ENCODE results near the gene FAM227B. TPM values are rescaled to one million over a fixed set of nuclear protein-coding genes. Genes with fewer than 3 reads are reported as not detected.
"Not testable (repeated sequence)": the region's sequence is repeated elsewhere in the genome, so short reads cannot be mapped to it uniquely, and the experiment has no call there.

The FAM227B gene
- total and polyA plus RNA-seq, 3 experiments from 2014 or later: 4.9 to 20.4 (median 5.6) TPM

DNA sequence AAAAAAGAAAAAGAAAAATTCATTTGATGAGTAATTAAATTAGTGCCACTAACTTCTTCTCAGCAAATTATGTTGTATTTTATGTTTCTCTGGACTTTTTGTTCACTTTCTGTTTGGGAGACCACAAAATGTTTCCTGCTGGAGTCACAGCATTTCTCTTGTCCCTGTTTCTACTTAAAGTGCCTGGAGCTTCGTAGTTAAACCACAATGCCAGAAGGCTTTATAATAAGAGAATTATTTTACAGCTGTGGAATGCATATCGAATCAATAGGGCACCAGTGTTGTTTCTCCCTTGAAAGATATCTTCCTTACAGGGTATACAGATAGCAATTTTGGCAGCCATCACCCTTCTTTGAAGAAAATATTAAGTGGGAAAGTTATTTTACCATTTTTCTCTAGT, 3.4 kb upstream of the FAM227B start:
- H3K27me3 ChIP-seq (ENCODE audit: insufficient read depth, low read length, poor library complexity, severe bottlenecking): no peaks in the 10 kb centered on the region
- Mint-ChIP-seq H3K27ac (peak overlapping the region in 3 of 8 donors; percentile 7 to 27 (median 18)), H3K4me1 (peaks cover 35 to 54% (median 43%) of the 10 kb centered on the region in 3 donors), H3K27me3 (peaks cover 0 to 1% of the 10 kb centered on the region in 2 donors), H3K9me3 (peaks cover 0 to 5% (median 0%) of the 10 kb centered on the region in 5 donors), H3K36me3 (peaks cover 7 to 28% (median 12%) of the 10 kb centered on the region in 3 donors), H3K4me3 (peak overlapping the region in 1 of 7 donors; percentile 25)
- CTCF ChIA-PET: no interaction called here
- H3K9me3 ChIP-seq (ENCODE audit: low read length): peaks cover 3% of the 10 kb centered on the region
- no peak for DNase-seq
- H3K36me3 ChIP-seq (ENCODE audit: insufficient read depth, low read length): peaks cover 5% of the 10 kb centered on the region
- POLR2A ChIA-PET: no interaction called here
- H3K4me3 ChIP-seq (ENCODE audit: low read length): no peak overlapping the region
- H3K4me1 ChIP-seq (ENCODE audit: insufficient read depth, low read length): peaks cover 18% of the 10 kb centered on the region
- H3K27ac ChIP-seq (ENCODE audit: low read depth, low read length): no peak overlapping the region

DNA sequence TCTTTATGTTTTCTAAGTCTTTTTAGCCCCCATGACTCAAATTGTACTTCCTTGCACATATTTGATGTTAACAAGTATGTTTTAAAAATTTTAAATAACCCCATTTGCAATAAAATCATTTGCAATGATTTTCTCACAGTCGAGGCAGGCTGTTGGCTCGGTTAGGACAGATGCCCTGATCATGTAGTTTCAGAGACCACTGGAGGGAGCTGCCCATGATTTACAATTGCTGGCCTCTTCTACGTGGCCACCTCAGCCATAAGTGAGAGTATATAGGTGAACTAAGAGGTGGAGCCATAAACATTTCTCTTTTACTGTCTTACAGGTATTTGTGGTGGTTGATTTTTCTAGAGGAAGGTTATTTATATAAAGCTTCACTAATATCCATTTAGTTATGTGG, 1.9 kb upstream of the FAM227B start:
- CTCF ChIA-PET: no interaction called here
- POLR2A ChIA-PET: no interaction called here
- peaks cover 41 to 55% (median 48%) of the 10 kb centered on the region in 3 donors for H3K4me1 Mint-ChIP-seq
- peaks cover 0 to 1% of the 10 kb centered on the region in 2 donors for H3K27me3 Mint-ChIP-seq
- H3K4me3 Mint-ChIP-seq: peak overlapping the region in 3 of 7 donors; percentile 21 to 48 (median 45)
- peaks cover 0 to 5% (median 0%) of the 10 kb centered on the region in 5 donors for H3K9me3 Mint-ChIP-seq
- no peaks in the 10 kb centered on the region for H3K27me3 ChIP-seq (ENCODE audit: insufficient read depth, low read length, poor library complexity, severe bottlenecking)
- DNase-seq: no peak
- H3K4me3 ChIP-seq (ENCODE audit: low read length): no peak overlapping the region
- peaks cover 9 to 25% (median 12%) of the 10 kb centered on the region in 3 donors for H3K36me3 Mint-ChIP-seq
- peaks cover 18% of the 10 kb centered on the region for H3K4me1 ChIP-seq (ENCODE audit: insufficient read depth, low read length)
- H3K27ac ChIP-seq (ENCODE audit: low read depth, low read length): no peak overlapping the region
- H3K9me3 ChIP-seq (ENCODE audit: low read length): peaks cover 3% of the 10 kb centered on the region
- H3K36me3 ChIP-seq (ENCODE audit: insufficient read depth, low read length): peaks cover 5% of the 10 kb centered on the region
- peak overlapping the region in 4 of 8 donors; percentile 42 to 96 (median 70) for H3K27ac Mint-ChIP-seq

DNA sequence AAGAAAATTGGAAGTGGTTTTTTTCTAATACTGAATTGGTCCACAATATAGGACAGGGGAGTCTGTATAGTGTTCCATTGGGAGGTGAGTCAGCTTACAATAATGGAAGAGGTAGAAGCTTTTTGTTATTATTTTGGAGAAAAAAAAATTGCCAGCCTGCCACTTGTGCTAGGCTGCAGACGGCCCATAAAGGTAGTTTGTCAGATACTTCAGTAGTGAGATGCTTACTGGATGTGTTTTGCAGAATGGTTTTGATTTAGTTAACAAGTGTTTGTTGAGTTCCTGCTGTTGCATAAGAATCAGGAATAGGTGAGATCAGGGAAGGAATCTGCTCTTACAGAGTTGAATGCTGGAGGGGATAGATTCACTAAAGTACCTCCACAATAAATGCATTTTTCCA, 1.3 kb upstream of the FAM227B start:
- peaks cover 9 to 25% (median 13%) of the 10 kb centered on the region in 3 donors for H3K36me3 Mint-ChIP-seq
- peaks cover 18% of the 10 kb centered on the region for H3K4me1 ChIP-seq (ENCODE audit: insufficient read depth, low read length)
- H3K4me1 Mint-ChIP-seq: peaks cover 41 to 55% (median 48%) of the 10 kb centered on the region in 3 donors
- peak overlapping the region; percentile 93 to 99 (median 95) for H3K4me3 Mint-ChIP-seq
- peaks cover 3% of the 10 kb centered on the region for H3K9me3 ChIP-seq (ENCODE audit: low read length)
- H3K4me3 ChIP-seq (ENCODE audit: low read length): peak overlapping the region; percentile 79
- DNase-seq: no peak
- peaks cover 0 to 5% (median 0%) of the 10 kb centered on the region in 5 donors for H3K9me3 Mint-ChIP-seq
- peak overlapping the region; percentile 95 for H3K27ac ChIP-seq (ENCODE audit: low read depth, low read length)
- POLR2A ChIA-PET: no interaction called here
- peak overlapping the region in 7 of 8 donors; percentile 22 to 99 (median 98) for H3K27ac Mint-ChIP-seq
- CTCF ChIA-PET: no interaction called here
- H3K27me3 ChIP-seq (ENCODE audit: insufficient read depth, low read length, poor library complexity, severe bottlenecking): no peaks in the 10 kb centered on the region
- peaks cover 5% of the 10 kb centered on the region for H3K36me3 ChIP-seq (ENCODE audit: insufficient read depth, low read length)
- H3K27me3 Mint-ChIP-seq: peaks cover 0 to 1% of the 10 kb centered on the region in 2 donors

DNA sequence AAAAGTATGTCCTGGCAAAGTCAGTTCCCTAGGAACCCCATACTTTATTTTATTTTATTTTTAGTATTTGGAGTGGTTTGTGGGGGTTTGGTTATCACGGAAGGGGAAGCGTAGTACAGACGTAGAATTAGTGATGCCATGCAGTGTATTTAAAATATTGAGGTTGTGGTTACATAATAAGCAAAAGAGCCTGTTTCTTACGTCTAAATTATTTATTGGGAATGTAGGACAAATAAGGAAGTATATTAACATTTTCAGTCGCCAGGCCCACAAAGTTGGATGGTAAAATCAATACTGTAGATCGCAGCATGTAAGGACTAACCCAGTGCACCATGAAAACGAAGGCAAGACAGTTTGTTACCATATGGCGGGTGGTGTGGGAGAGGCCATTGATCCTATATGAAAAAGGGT, 788 bp upstream of the FAM227B start:
- H3K9me3 ChIP-seq (ENCODE audit: low read length): peaks cover 3% of the 10 kb centered on the region
- peak overlapping the region; percentile 79 for H3K4me3 ChIP-seq (ENCODE audit: low read length)
- H3K4me3 Mint-ChIP-seq: peak overlapping the region; percentile 93 to 99 (median 95)
- H3K9me3 Mint-ChIP-seq: peaks cover 0 to 7% (median 2%) of the 10 kb centered on the region in 5 donors
- peak overlapping the region; percentile 95 for H3K27ac ChIP-seq (ENCODE audit: low read depth, low read length)
- peaks cover 11 to 25% (median 16%) of the 10 kb centered on the region in 3 donors for H3K36me3 Mint-ChIP-seq
- DNase-seq: no peak
- H3K36me3 ChIP-seq (ENCODE audit: insufficient read depth, low read length): peaks cover 5% of the 10 kb centered on the region
- ChIA-PET CTCF (no interaction called here), POLR2A (interaction anchor here (0.5 to 1.1 kb wide), 7 partner anchors 112 to 810 kb away, joined by 4 to 7 read pairs (median 5); partner anchors contain the start of genes CEP152, COPS2 and EID1)
- H3K4me1 Mint-ChIP-seq: peaks cover 41 to 55% (median 48%) of the 10 kb centered on the region in 3 donors
- H3K4me1 ChIP-seq (ENCODE audit: insufficient read depth, low read length): peaks cover 18% of the 10 kb centered on the region
- H3K27ac Mint-ChIP-seq: peak overlapping the region; percentile 16 to 99 (median 98)
- no peaks in the 10 kb centered on the region for H3K27me3 ChIP-seq (ENCODE audit: insufficient read depth, low read length, poor library complexity, severe bottlenecking)
- peaks cover 0 to 1% of the 10 kb centered on the region in 2 donors for H3K27me3 Mint-ChIP-seq

DNA sequence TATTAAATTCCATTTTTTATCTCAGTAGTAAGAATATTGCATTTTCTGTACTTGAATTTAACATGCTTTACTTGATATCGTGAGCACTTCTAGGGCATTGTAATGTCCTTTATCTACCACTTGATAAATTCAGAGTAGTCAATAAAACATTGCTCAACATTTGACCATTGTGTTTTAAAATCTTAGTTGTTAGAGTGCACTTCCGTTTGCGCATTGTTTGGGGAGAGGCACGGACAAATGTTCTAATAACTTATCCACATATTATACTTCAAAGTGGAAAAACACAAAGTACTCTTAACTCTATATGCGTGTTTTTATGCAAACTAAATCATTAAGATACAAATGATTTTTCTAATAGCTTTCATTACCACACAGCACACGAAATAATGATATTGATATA, 419 bp downstream of the FAM227B start:
- Histone ChIP-seq H3K9me3 (ENCODE audit: low read length) (no peaks in the 10 kb centered on the region), H3K36me3 (ENCODE audit: insufficient read depth, low read length) (no peaks in the 10 kb centered on the region), H3K4me1 (ENCODE audit: insufficient read depth, low read length) (peaks cover 18% of the 10 kb centered on the region), H3K4me3 (ENCODE audit: low read length) (peak overlapping the region; percentile 86), H3K27ac (ENCODE audit: low read depth, low read length) (peak overlapping the region; percentile 95), H3K27me3 (ENCODE audit: insufficient read depth, low read length, poor library complexity, severe bottlenecking) (no peaks in the 10 kb centered on the region)
- Mint-ChIP-seq H3K27me3 (peaks cover 0 to 1% of the 10 kb centered on the region in 2 donors), H3K27ac (peak overlapping the region; percentile 96 to 99 (median 99)), H3K9me3 (peaks cover 4 to 10% (median 6%) of the 10 kb centered on the region in 5 donors), H3K4me1 (peaks cover 39 to 50% (median 48%) of the 10 kb centered on the region in 3 donors), H3K36me3 (peaks cover 7 to 26% (median 18%) of the 10 kb centered on the region in 3 donors), H3K4me3 (peak overlapping the region; percentile 93 to 99 (median 95))
- DNase-seq: peak in 1 of 5 donors; percentile 14
- ChIA-PET CTCF (no interaction called here), POLR2A (interaction anchor here (0.6 to 1.1 kb wide), 5 partner anchors 465 to 809 kb away, joined by 3 to 7 read pairs (median 5); partner anchors contain the start of genes CEP152, COPS2 and EID1)

DNA sequence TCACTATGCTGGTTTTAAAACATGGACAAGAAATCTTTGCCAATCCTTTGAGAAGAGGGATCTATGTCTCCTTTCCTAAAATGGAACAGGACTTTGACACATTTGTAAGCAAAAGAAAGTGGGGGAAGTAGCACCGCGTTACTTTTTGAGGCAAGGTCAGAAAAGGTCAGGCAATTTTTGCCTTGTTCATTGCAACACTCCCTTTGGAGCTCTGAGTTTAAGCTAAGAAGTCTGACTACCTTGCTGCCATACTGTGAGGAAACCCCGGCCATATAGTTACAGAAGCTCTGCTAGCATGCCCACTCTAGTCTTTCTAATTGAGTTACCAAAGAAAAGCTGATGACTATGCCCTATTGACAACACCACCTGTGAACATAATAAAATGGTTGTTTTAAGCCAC, 1.4 kb downstream of the FAM227B start:
- H3K27ac Mint-ChIP-seq: peak overlapping the region in 7 of 8 donors; percentile 21 to 99 (median 73)
- H3K4me1 Mint-ChIP-seq: peaks cover 39 to 50% (median 48%) of the 10 kb centered on the region in 3 donors
- H3K36me3 ChIP-seq (ENCODE audit: insufficient read depth, low read length): no peaks in the 10 kb centered on the region
- ChIA-PET CTCF (no interaction called here), POLR2A (no interaction called here)
- peak overlapping the region in 4 of 7 donors; percentile 17 to 95 (median 38) for H3K4me3 Mint-ChIP-seq
- no peaks in the 10 kb centered on the region for H3K27me3 ChIP-seq (ENCODE audit: insufficient read depth, low read length, poor library complexity, severe bottlenecking)
- H3K9me3 Mint-ChIP-seq: peaks cover 9 to 14% (median 13%) of the 10 kb centered on the region in 5 donors
- DNase-seq: no peak
- H3K36me3 Mint-ChIP-seq: peaks cover 8 to 31% (median 23%) of the 10 kb centered on the region in 3 donors
- H3K4me1 ChIP-seq (ENCODE audit: insufficient read depth, low read length): peaks cover 18% of the 10 kb centered on the region
- no peak overlapping the region for H3K4me3 ChIP-seq (ENCODE audit: low read length)
- peaks cover 3% of the 10 kb centered on the region for H3K9me3 ChIP-seq (ENCODE audit: low read length)
- no peak overlapping the region for H3K27ac ChIP-seq (ENCODE audit: low read depth, low read length)
- H3K27me3 Mint-ChIP-seq: peaks cover 0 to 1% of the 10 kb centered on the region in 2 donors

DNA sequence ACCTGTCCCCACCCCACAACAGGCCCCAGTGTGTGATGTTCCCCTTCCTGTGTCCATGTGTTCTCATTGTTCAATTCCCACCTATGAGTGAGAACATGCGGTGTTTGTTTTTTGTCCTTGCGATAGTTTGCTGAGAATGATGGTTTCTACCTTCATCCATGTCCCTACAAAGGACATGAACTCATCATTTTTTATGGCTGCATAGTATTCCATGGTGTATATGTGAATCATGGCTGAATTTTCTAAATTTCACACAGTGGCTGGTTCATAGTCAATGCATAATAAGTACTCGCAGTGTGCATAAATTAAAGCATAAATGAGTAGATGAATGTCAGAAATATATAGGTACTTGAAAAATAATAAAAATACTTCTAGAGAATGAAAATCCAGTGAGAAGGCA, 8.4 kb downstream of the FAM227B start:
- H3K4me1 Mint-ChIP-seq, CTCF ChIA-PET: not testable (repeated sequence)

DNA sequence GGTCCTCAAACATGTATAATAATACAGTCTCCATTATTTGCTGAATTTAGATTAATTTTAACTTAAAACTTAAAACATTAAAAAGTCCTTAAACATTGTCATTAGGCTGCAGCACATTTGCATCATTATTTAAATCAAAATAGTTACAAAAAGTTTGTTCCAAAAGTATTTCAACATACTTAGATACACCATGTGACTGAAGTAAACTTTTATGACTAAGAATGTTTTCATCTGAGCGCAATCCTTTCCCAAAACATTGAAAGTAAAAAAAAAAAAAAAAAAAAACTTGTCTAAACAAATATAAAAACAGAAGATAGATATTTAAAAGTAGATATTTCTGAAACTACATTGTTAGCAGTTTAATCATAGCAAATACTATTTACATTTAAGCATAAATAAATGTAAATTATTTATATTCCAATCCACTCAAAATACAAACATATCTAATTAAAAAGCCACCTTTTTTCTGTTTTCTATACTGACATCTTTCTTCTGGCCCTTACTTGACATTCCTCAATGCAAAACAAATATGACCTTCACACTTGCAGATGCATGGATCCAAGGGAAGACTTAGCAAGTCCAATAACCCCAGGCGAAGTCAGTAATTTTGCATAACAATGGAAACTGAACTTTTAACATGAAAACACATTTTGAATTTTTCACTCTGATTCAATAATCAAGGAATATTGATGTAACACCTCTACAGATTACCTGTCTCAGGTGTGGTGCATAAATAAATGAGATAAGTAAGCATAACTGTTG, 10.3 kb downstream of the FAM227B start:
- Histone ChIP-seq H3K27ac (ENCODE audit: low read depth, low read length) (no peak overlapping the region), H3K27me3 (ENCODE audit: insufficient read depth, low read length, poor library complexity, severe bottlenecking) (no peaks in the 10 kb centered on the region), H3K4me3 (ENCODE audit: low read length) (no peak overlapping the region), H3K36me3 (ENCODE audit: insufficient read depth, low read length) (no peaks in the 10 kb centered on the region), H3K9me3 (ENCODE audit: low read length) (peaks cover 3% of the 10 kb centered on the region), H3K4me1 (ENCODE audit: insufficient read depth, low read length) (no peaks in the 10 kb centered on the region)
- no peaks in the 10 kb centered on the region for H3K4me1 Mint-ChIP-seq
- no peak for DNase-seq
- no peak overlapping the region for H3K27ac Mint-ChIP-seq
- no peak overlapping the region for H3K4me3 Mint-ChIP-seq
- H3K27me3 Mint-ChIP-seq: peaks cover 0 to 2% of the 10 kb centered on the region in 2 donors
- peaks cover 21 to 46% (median 43%) of the 10 kb centered on the region in 3 donors for H3K36me3 Mint-ChIP-seq
- POLR2A ChIA-PET: no interaction called here
- CTCF ChIA-PET: no interaction called here
- peaks cover 4 to 20% (median 14%) of the 10 kb centered on the region in 5 donors for H3K9me3 Mint-ChIP-seq

More for the DNA sequence above, 8.4 kb downstream of the FAM227B start:
- H3K36me3 ChIP-seq (ENCODE audit: insufficient read depth, low read length); H3K27ac Mint-ChIP-seq; H3K27ac ChIP-seq (ENCODE audit: low read depth, low read length); H3K9me3 ChIP-seq (ENCODE audit: low read length); POLR2A ChIA-PET; H3K27me3 ChIP-seq (ENCODE audit: insufficient read depth, low read length, poor library complexity, severe bottlenecking); DNase-seq; H3K4me1 ChIP-seq (ENCODE audit: insufficient read depth, low read length); H3K4me3 ChIP-seq (ENCODE audit: low read length); H3K27me3 Mint-ChIP-seq; H3K4me3 Mint-ChIP-seq: not testable (repeated sequence)
- Mint-ChIP-seq H3K9me3 (peaks cover 9 to 23% (median 17%) of the 10 kb centered on the region in 5 donors), H3K36me3 (peaks cover 16 to 42% (median 39%) of the 10 kb centered on the region in 3 donors)
